GM20000 (cell line): Measurements from ENCODE around the gene TCERG1L.

Experiments used
- DNase-seq: peaks from one replicate; pipeline ENCODE4 v3.0.0; 2012; ENCODE audit warnings: low spot score
- CTCF ChIP-seq: IDR thresholded peaks from 2 replicates; pipeline ENCODE4 v1.5.1; 2012; ENCODE audit warnings: mild to moderate bottlenecking, control low read depth; ENCODE audit errors: extremely low read depth, missing control alignments

Gene TCERG1L

DNA sequence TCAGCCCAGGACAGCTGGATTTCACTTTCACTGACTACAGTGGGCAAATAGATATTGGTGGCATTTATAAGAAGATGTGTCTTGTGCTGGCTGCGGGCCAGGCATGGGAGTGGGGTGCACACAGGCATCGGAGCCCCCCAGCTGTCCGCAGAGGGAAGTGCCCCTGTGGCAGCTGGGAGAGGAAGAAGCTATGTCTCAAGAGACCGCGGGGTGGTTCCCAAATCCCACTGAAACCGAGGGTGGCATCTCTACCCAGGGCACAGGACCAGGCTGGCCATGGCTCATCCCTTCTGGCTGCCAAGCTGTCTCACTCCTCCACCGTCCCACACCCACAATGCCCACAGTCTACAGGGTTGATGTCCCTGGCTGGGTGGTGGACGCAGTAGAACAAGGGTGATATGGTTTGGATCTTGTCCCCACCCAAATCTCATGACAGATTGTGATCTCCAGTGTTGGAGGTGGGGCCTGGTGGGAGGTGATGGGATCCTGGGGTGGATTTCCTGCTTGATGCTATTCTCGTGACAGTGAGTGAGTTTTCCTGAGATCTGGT is 94.8 kb downstream of the TCERG1L start:
- no peak for DNase-seq
- TF ChIP-seq CTCF: no peak

DNA sequence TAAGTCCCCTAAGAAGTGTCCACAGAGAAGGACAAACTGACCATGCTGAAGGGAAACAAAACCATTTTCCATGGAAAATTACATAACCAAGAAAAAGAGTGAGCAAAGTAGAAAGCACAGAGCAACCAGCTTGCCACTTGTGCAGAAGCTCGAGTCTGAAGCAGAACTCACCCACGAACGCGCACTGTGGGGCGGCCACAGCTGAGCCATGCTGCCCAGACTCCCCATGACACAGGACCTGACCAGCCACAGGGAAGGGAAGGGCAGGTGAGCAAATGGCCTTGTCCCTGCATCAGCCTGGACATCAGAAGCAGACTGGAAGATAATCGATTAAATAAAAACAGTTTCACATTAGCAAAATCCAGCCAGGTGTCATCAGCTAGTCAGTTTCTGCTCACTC is 95.7 kb downstream of the TCERG1L start:
- TF ChIP-seq CTCF: no peak

GRCh38 chr10:131214521-131215244 is 96.8 kb downstream of the TCERG1L start:
- TF ChIP-seq CTCF: no peak
- DNase-seq: no peak

More for the DNA sequence above, 95.7 kb downstream of the TCERG1L start:
- no peak for DNase-seq

DNA sequence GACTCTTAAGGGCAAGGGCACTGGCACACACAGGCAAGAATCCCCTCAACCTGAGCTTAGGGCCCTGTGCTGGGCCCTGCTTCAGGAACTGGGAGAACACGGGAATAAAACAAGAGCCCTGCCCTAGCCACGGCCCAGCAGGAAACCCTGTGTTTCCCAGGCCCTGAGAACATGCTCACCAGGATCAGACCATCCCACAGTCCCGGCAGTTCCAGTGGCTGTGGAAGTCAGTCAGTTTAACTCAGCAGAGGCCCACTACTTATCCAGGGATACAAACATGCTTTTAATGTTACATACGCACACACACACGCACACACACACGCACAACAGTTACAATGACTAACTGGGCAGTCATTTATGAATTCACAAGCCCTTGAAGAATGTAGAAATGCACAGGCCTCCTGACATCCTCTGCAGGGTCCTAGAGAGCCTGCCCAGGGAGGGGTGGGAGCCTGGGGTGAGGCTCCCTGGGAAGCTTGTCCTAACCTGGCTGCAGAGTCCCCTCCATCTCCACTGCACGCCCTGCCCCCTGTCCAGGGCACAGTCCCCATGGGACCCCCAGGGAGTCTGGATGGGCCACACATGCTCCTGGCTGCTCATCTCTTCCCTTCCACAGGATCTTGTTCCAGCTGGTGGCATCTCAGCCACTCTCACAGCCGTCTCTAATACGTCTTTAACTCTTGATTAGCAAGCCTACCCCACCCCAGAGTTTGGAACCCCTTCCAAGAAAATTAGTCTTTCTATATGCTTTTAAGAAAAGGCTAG is 97.6 kb downstream of the TCERG1L start:
- no peak for DNase-seq
- TF ChIP-seq CTCF: no peak

DNA sequence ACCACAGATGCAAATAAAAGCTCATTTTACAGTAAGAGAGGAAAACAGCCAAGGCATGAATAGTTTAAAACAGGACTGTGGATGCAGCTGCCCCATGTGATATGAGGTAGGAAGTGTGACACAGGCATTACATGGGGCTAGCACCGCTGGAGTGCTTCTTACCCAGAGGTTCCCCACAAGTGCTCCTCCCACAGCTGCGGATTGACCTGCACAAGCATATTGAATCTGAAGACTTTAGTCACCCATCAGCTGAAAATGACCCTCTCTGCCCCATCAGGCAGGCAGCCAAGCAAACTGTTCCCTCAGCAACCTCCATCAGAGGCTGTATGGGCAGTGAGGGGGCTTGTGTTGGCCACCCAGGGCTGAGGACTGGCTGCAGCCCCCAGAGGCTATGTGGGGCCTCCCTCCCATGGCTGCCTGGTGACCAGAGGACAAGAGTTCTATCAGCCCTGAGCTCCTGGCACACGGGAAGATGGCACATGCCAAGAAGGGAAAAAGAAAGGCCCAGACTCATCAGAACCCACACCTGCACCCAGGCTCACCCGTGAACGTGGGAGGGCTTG is 98.7 kb downstream of the TCERG1L start:
- TF ChIP-seq CTCF: no peak
- DNase-seq: no peak

DNA sequence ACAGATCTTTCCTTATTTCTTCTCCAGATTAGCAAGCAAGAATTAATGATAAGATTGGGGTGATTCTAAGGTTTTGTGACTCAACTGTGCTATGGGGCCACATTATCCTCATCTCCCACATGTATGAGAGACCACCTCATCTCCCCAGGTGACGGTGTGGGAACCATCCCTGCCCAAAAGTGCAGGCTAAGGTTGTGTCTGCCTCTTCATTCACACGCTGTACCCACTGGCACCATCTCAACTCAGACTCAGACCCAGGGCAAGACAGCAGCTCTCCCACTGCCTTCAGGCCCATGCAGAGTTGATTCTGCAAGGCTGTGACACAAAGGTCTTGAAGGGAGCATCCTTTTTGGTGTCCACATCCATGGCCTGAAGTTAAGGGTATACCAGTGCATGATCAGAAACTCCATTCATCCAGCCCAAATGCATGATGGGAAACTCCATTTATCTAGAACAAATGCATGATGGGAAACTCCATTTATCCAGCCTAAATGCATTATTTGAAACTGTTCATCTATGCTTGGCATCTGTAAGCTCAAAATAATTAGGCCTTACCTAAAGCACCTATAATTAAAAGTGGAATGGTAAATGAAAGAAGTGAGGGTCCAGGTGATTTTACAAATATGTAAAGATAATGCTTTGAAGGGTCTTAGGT is 99.4 kb downstream of the TCERG1L start:
- TF ChIP-seq CTCF: no peak
- no peak for DNase-seq
